ENCODE measurements around the gene KCNJ15.
A peak's percentile ranks its signal among the peaks of the same experiment; 100 is the strongest.

Gene KCNJ15

GRCh38 chr21:38293113-38293512 lies 36.3 kb downstream of the KCNJ15 start:
- no peak for TF ChIP-seq CTCF (IDR thresholded peaks at IDR 0.05; ENCODE audit: low read length, missing control alignments)

GRCh38 chr21:38293765-38294164 lies 37.0 kb downstream of the KCNJ15 start:
- no peak for DNase-seq (ENCODE audit: low read depth)
- no peak for TF ChIP-seq CTCF (IDR thresholded peaks at IDR 0.05; ENCODE audit: low read length, missing control alignments)
- H3K4me3 ChIP-seq (replicated peaks; ENCODE audit: low read depth, low read length) = no peak overlapping the region

More at GRCh38 chr21:38293113-38293512, 36.3 kb downstream of the KCNJ15 start:
- H3K4me3 ChIP-seq (replicated peaks; ENCODE audit: low read depth, low read length) = no peak overlapping the region
- no peak for DNase-seq (ENCODE audit: low read depth)

GRCh38 chr21:38294609-38295008 lies 37.8 kb downstream of the KCNJ15 start:
- H3K4me3 ChIP-seq (replicated peaks; ENCODE audit: low read depth, low read length) = no peak overlapping the region
- DNase-seq (ENCODE audit: low read depth) = no peak
- TF ChIP-seq CTCF (IDR thresholded peaks at IDR 0.05; ENCODE audit: low read length, missing control alignments) = no peak

GRCh38 chr21:38295997-38296764 lies 39.4 kb downstream of the KCNJ15 start:
- H3K4me3 ChIP-seq (replicated peaks; ENCODE audit: low read depth, low read length) = no peak overlapping the region
- peak; percentile 60 for DNase-seq (ENCODE audit: low read depth)
- no peak for TF ChIP-seq CTCF (IDR thresholded peaks at IDR 0.05; ENCODE audit: low read length, missing control alignments)

GRCh38 chr21:38297194-38297631 lies 40.4 kb downstream of the KCNJ15 start:
- H3K4me3 ChIP-seq (replicated peaks; ENCODE audit: low read depth, low read length) = no peak overlapping the region
- no peak for TF ChIP-seq CTCF (IDR thresholded peaks at IDR 0.05; ENCODE audit: low read length, missing control alignments)
- peak; percentile 46 for DNase-seq (ENCODE audit: low read depth)

- H3K4me3 ChIP-seq (replicated peaks; ENCODE audit: low read depth, low read length) = no peak overlapping the region
- no peak for TF ChIP-seq CTCF (IDR thresholded peaks at IDR 0.05; ENCODE audit: low read length, missing control alignments)
Measured at GRCh38 chr21:38297871-38298270, 41.1 kb downstream of the KCNJ15 start.

GRCh38 chr21:38298832-38299231 lies 42.0 kb downstream of the KCNJ15 start:
- H3K4me3 ChIP-seq (replicated peaks; ENCODE audit: low read depth, low read length) = no peak overlapping the region
- no peak for DNase-seq (ENCODE audit: low read depth)
- TF ChIP-seq CTCF (IDR thresholded peaks at IDR 0.05; ENCODE audit: low read length, missing control alignments) = no peak

More at GRCh38 chr21:38297871-38298270, 41.1 kb downstream of the KCNJ15 start:
- no peak for DNase-seq (ENCODE audit: low read depth)

Measured in fibroblast of pulmonary artery (primary cell).